IPS-18a (cell line): ENCODE measurements around the gene SPATA32.

Experiments used
- H3K27ac ChIP-seq: one replicate; pipeline ENCODE4 v1.5.1; 2013; ENCODE audit warnings: low read length
- H3K27me3 ChIP-seq: one replicate; pipeline ENCODE4 v1.6.1; 2013; ENCODE audit warnings: mild to moderate bottlenecking, low read length; ENCODE audit not compliant: control insufficient read depth, insufficient read depth
- H3K36me3 ChIP-seq: one replicate; pipeline ENCODE4 v1.6.1; 2013; ENCODE audit warnings: low read depth, low read length; ENCODE audit not compliant: control insufficient read depth
- H3K4me1 ChIP-seq: one replicate; pipeline ENCODE4 v1.6.1; 2013; ENCODE audit warnings: low read depth, low read length; ENCODE audit not compliant: control insufficient read depth
- H3K4me3 ChIP-seq: one replicate; pipeline ENCODE4 v1.5.1; 2013; ENCODE audit warnings: low read length
- H3K9ac ChIP-seq: one replicate; pipeline ENCODE4 v1.6.1; 2013; ENCODE audit warnings: mild to moderate bottlenecking, low read length, moderate library complexity
- H3K9me3 ChIP-seq: one replicate; pipeline ENCODE4 v1.6.1; 2013; ENCODE audit warnings: low read depth, low read length; ENCODE audit not compliant: control insufficient read depth

The SPATA32 gene

GRCh38 chr17:45230787-45231480 is 31.0 kb downstream of the SPATA32 start:
- no peak overlapping the region for H3K4me3 ChIP-seq
- H3K9me3 ChIP-seq = no peaks in the 10 kb centered on the region
- H3K27me3 ChIP-seq = peaks cover 9% of the 10 kb centered on the region
- H3K27ac ChIP-seq = no peak overlapping the region
- H3K4me1 ChIP-seq = peaks cover 10% of the 10 kb centered on the region
- no peaks in the 10 kb centered on the region for H3K36me3 ChIP-seq
- H3K9ac ChIP-seq = no peak overlapping the region

GRCh38 chr17:45230410-45230786 is 31.5 kb downstream of the SPATA32 start:
- Histone ChIP-seq H3K36me3 (no peaks in the 10 kb centered on the region), H3K27ac (no peak overlapping the region), H3K4me3 (no peak overlapping the region), H3K9me3 (no peaks in the 10 kb centered on the region), H3K27me3 (peaks cover 9% of the 10 kb centered on the region), H3K9ac (no peak overlapping the region), H3K4me1 (peaks cover 7% of the 10 kb centered on the region)

- H3K4me3 ChIP-seq = no peak overlapping the region
- H3K4me1 ChIP-seq = peaks cover 7% of the 10 kb centered on the region
- no peaks in the 10 kb centered on the region for H3K36me3 ChIP-seq
Observed at GRCh38 chr17:45229681-45230409, 32.0 kb downstream of the SPATA32 start.

GRCh38 chr17:45228763-45229539 is 32.9 kb downstream of the SPATA32 start:
- H3K4me3 ChIP-seq = no peak overlapping the region

More at GRCh38 chr17:45229681-45230409, 32.0 kb downstream of the SPATA32 start:
- no peak overlapping the region for H3K9ac ChIP-seq
- peaks cover 4% of the 10 kb centered on the region for H3K27me3 ChIP-seq
- no peak overlapping the region for H3K27ac ChIP-seq
- H3K9me3 ChIP-seq = no peaks in the 10 kb centered on the region

GRCh38 chr17:45227926-45228762 is 33.8 kb downstream of the SPATA32 start:
- Histone ChIP-seq H3K27ac (no peak overlapping the region), H3K36me3 (no peaks in the 10 kb centered on the region), H3K9me3 (no peaks in the 10 kb centered on the region), H3K9ac (no peak overlapping the region), H3K27me3 (peaks cover 16% of the 10 kb centered on the region), H3K4me3 (no peak overlapping the region), H3K4me1 (peaks cover 8% of the 10 kb centered on the region)

More at GRCh38 chr17:45228763-45229539, 32.9 kb downstream of the SPATA32 start:
- Histone ChIP-seq H3K4me1 (peaks cover 7% of the 10 kb centered on the region), H3K27me3 (peaks cover 8% of the 10 kb centered on the region), H3K36me3 (no peaks in the 10 kb centered on the region), H3K9ac (no peak overlapping the region), H3K27ac (no peak overlapping the region), H3K9me3 (no peaks in the 10 kb centered on the region)

DNA sequence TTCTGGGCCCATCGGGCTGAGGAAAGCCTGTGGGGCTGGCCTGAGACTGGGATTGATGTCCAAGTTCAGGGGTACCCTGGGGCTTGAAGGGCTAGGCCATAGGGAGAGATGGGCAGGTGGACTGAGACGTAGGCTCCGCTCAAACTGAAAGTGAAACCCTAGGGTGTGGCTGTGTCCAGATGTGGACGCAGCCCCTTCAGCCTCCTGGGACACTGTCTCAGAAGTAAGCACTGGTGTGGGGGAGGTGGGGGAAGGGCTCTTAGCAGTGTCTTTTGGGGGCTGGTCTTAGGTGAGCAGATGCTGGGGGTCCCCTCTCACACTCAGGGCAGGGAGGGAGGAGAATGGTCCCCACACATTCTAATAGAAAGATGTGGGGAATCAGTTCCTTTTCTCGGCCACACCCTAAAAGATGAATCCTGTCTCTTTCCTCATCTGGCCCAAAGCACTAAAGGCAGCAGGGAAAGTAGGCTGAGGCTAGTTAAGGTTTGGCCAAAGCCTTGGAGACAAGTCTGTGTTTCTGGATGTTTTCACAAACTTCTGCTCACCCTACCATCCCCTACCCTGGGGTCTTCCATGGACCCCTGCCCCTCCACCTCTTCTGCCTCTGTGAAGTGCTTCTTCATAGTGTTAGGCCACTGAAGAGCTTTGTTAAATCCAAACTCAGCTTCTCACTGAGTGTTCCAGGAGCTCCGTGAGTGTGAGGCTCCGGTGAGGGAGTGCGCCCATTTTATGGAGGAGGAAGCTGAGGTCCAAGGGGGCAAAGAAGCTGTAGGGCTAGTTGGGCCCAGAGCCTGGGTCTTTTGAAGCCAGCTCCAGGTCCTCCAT is 34.6 kb downstream of the SPATA32 start:
- peaks cover 24% of the 10 kb centered on the region for H3K27me3 ChIP-seq
- no peaks in the 10 kb centered on the region for H3K9me3 ChIP-seq
- no peak overlapping the region for H3K27ac ChIP-seq
- H3K9ac ChIP-seq = no peak overlapping the region
- H3K36me3 ChIP-seq = no peaks in the 10 kb centered on the region
- peaks cover 10% of the 10 kb centered on the region for H3K4me1 ChIP-seq
- no peak overlapping the region for H3K4me3 ChIP-seq

- Histone ChIP-seq H3K9ac (no peak overlapping the region), H3K27ac (no peak overlapping the region), H3K36me3 (no peaks in the 10 kb centered on the region), H3K4me1 (peaks cover 10% of the 10 kb centered on the region), H3K9me3 (no peaks in the 10 kb centered on the region), H3K27me3 (peaks cover 27% of the 10 kb centered on the region), H3K4me3 (no peak overlapping the region)
Observed at GRCh38 chr17:45226576-45226975, 35.3 kb downstream of the SPATA32 start.

DNA sequence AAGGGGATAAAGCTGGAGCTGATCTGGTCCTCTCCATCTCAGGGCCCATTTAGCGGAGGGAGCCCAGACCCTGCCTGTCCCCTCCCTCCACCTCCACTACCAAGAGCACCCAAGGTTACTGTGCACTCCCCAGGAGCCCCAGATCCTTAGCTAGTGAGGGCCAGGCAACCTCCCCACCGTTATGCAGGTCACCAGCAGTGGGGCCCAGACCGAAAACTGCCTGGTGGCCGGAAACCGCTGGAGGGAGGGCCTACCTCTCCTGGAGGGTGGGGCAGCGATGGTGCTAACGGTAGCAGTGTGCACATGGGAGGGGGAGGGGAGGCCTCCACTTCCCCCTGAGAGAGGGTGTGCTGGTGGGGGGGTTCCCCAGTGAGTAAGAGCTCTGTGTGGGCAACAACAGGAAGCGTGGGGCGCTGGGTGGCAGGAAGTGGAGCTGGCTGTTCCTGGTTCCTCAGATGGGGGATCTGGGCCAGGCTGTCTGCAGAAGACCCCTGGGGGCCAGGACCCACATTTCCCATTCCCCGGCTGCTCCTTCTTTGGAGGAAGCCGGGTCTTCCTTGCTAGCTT is 35.8 kb downstream of the SPATA32 start:
- no peak overlapping the region for H3K4me3 ChIP-seq
- no peaks in the 10 kb centered on the region for H3K36me3 ChIP-seq
- H3K9me3 ChIP-seq = no peaks in the 10 kb centered on the region
- peaks cover 31% of the 10 kb centered on the region for H3K27me3 ChIP-seq
- H3K4me1 ChIP-seq = peaks cover 10% of the 10 kb centered on the region
- H3K9ac ChIP-seq = no peak overlapping the region
- no peak overlapping the region for H3K27ac ChIP-seq

GRCh38 chr17:45225051-45225700 is 36.7 kb downstream of the SPATA32 start:
- peaks cover 38% of the 10 kb centered on the region for H3K27me3 ChIP-seq
- peaks cover 10% of the 10 kb centered on the region for H3K4me1 ChIP-seq
- H3K36me3 ChIP-seq = no peaks in the 10 kb centered on the region
- H3K9ac ChIP-seq = no peak overlapping the region
- no peaks in the 10 kb centered on the region for H3K9me3 ChIP-seq
- H3K27ac ChIP-seq = no peak overlapping the region
- no peak overlapping the region for H3K4me3 ChIP-seq

DNA sequence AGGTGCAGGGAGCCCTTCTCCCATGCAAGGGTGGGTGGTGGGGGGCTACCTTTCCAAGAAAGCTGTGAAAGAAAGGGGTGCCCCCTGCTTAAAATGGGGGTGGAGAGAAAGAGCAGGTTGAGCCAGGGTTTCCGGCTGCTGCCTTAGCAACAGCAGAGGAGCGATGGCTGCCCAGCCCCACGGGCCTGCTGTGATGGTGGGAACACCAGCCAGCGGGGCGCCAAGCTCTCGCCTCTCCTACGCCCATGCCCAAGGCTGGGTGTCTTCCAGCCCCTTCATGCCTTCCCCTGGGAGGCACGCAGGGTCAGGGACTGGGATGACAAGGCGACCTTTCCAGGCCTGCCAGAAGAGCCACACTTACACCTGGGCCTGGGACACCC is 37.2 kb downstream of the SPATA32 start:
- H3K36me3 ChIP-seq = no peaks in the 10 kb centered on the region
- no peaks in the 10 kb centered on the region for H3K9me3 ChIP-seq
- peaks cover 42% of the 10 kb centered on the region for H3K27me3 ChIP-seq
- no peak overlapping the region for H3K4me3 ChIP-seq
- H3K27ac ChIP-seq = no peak overlapping the region
- peaks cover 10% of the 10 kb centered on the region for H3K4me1 ChIP-seq
- H3K9ac ChIP-seq = no peak overlapping the region
